Ramos (cell line): Measurements from ENCODE around the gene DOCK1.
"Not testable (repeated sequence)": the region's sequence is repeated elsewhere in the genome, so short reads cannot be mapped to it uniquely, and the experiment has no call there.

Experiments
- in situ Hi-C: fragments of 300-500 bp; cut with MboI; formaldehyde crosslinking; loops from one replicate; pipeline ENCODE4 v1.14.3; 2022; ENCODE audit warnings: low sequenced_read_pairs; ENCODE audit not compliant: unreplicated experiment

Gene DOCK1

GRCh38 chr10:126904818-126905701 lies at the start of gene DOCK1:
TSS of gene DOCK1 (plus strand) at chr10:126905428. CDS start at chr10:126905518, 90 bp downstream.
- in situ Hi-C loops, result no loop called here

GRCh38 chr10:126857178-126857806 lies 47.9 kb upstream of the DOCK1 start:
- in situ Hi-C loops, result no loop called here

- in situ Hi-C loops, result no loop called here
Observed at GRCh38 chr10:126867567-126868365, 37.5 kb upstream of the DOCK1 start.

GRCh38 chr10:126868371-126868770 lies 36.9 kb upstream of the DOCK1 start:
- in situ Hi-C loops, result no loop called here

GRCh38 chr10:126872135-126872534 lies 33.1 kb upstream of the DOCK1 start:
- in situ Hi-C loops, result no loop called here

GRCh38 chr10:126872768-126873167 lies 32.5 kb upstream of the DOCK1 start:
- in situ Hi-C loops, result no loop called here

- in situ Hi-C loops, result no loop called here
Observed at GRCh38 chr10:126876456-126876855, 28.8 kb upstream of the DOCK1 start.

GRCh38 chr10:126877390-126877789 lies 27.8 kb upstream of the DOCK1 start:
- in situ Hi-C loops, result no loop called here

GRCh38 chr10:126878594-126878993 lies 26.6 kb upstream of the DOCK1 start:
- in situ Hi-C loops, result no loop called here

- in situ Hi-C loops, result no loop called here
Observed at GRCh38 chr10:126880926-126881325, 24.3 kb upstream of the DOCK1 start.

GRCh38 chr10:126882055-126882454 lies 23.2 kb upstream of the DOCK1 start:
- in situ Hi-C loops, result not testable (repeated sequence)

- in situ Hi-C loops, result not testable (repeated sequence)
Observed at GRCh38 chr10:126888436-126888835, 16.8 kb upstream of the DOCK1 start.

- in situ Hi-C loops, result no loop called here
Observed at GRCh38 chr10:126889421-126889820, 15.8 kb upstream of the DOCK1 start.

- in situ Hi-C loops, result not testable (repeated sequence)
Observed at GRCh38 chr10:126890797-126891196, 14.4 kb upstream of the DOCK1 start.

GRCh38 chr10:126892226-126893175 lies 12.7 kb upstream of the DOCK1 start:
- in situ Hi-C loops, result no loop called here

GRCh38 chr10:126893206-126893605 lies 12.0 kb upstream of the DOCK1 start:
- in situ Hi-C loops, result no loop called here

- in situ Hi-C loops, result no loop called here
Observed at GRCh38 chr10:126893841-126894240, 11.4 kb upstream of the DOCK1 start.

GRCh38 chr10:126895214-126895781 lies 9.9 kb upstream of the DOCK1 start:
- in situ Hi-C loops, result no loop called here

- in situ Hi-C loops, result no loop called here
Observed at GRCh38 chr10:126898460-126898859, 6.8 kb upstream of the DOCK1 start.
